H1 (cell line): ENCODE data around the gene SNX19. TPM values are rescaled to one million over a fixed set of nuclear protein-coding genes. Genes with fewer than 3 reads are reported as not detected.

Experiments
- EP300 ChIP-seq, 2 experiments: IDR thresholded peaks; 1 replicate in 1 of 2; 2 replicates in 1 of 2; pipeline ENCODE4 v1.6.1; 2011 to 2012; ENCODE audit warnings: low read depth in 2 of 2, low read length in 2 of 2, mild to moderate bottlenecking in 2 of 2, borderline replicate concordance in 1 of 2, inconsistent platforms in 1 of 2, moderate library complexity in 1 of 2
- polyA plus RNA-seq, 7 experiments: library from polyadenylated mRNA; depleted of rRNA in 3 of 7; stranded (reverse) in 5 of 7; unstranded in 2 of 7; fragments of >200 nt in 5 of 7; fragments of 200-250 nt in 2 of 7; gene quantifications; 1 replicate in 5 of 7; 2 replicates in 1 of 7; 4 replicates in 1 of 7; pipeline versions ENCODE4 v1.2.1 to v1.2.3, GENCODE V29; 2011 to 2013; ENCODE audit warnings: missing spikeins in 2 of 7, mixed read lengths in 2 of 7
- total RNA-seq: library from RNA; stranded (reverse); fragmentation: NEBNext Ultra II Directional; extraction: Animal tissue kit (Norgen Biotek cat#: 25700); gene quantifications from 2 replicates; pipeline ENCODE4 v1.2.1, GENCODE V29; 2021

The SNX19 gene
- total and polyA plus RNA-seq, 2 of the 8 experiments (the other 6 are each of a cell fraction or from before 2014, with no cell fraction given) = 15.0 to 25.2 TPM

DNA sequence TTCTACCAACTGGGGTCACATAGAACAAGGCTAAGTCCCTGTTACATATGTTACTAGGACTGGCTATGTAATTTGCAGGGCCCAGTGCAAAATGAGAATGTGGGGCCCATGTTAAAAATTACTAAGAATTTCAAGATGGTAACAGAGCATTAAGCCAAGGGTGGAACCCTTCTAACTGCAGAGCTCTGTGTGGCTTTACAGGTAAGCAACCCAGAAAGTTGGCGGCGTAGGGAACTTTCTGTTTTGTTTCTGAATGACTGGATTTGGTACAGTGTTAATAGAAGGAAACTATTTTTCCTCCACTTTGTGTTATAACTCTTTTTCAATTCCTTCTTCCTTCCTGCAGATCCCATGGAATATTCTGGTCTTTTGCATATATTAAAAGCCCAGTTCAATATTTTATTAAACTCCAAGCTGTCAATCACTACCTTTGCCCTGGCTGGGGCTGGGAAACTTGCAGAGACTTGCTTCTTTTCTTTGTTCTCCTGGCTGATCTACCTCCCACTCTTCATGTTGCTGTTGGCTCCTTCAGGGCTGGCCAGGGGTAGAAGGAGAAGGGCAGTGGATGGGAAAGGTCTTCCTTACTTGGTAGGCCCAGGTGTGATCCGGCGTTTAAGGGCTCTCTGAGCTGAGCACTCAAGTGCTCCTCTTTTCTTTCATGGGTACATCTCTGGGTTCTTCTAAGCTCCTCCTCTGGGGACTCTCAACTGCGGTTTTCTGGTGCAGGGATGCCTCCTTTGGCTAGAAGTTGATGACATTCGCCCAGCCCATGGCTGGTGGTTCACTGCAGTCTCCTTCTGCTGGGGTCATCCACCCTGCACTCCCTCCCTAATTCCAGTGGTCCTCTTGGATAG lies 67.7 kb downstream of the SNX19 start (continued):
- no peak for TF ChIP-seq EP300 (IDR thresholded peaks at IDR 0.05; ENCODE audit: borderline replicate concordance in 1 of 2, low read depth in 2 of 2, low read length in 2 of 2)
